DMS153 (cell line): ENCODE data around the gene TEX53.

ENCODE experiments used
- DNase-seq: peaks from one replicate; lab custom pipeline; 2025; lab: John Stamatoyannopoulos, UW

The TEX53 gene

GRCh38 chr9:114657705-114658104 is at the start of gene TEX53:
TEX53 (minus strand) TSS chr9:114657805; CDS start chr9:114657774, 31 bp downstream.
- DNase-seq, result no peak

- DNase-seq, result no peak
Observed at GRCh38 chr9:114706711-114707110, 49.1 kb upstream of the TEX53 start.

- no peak for DNase-seq
Observed at GRCh38 chr9:114701988-114702387, 44.4 kb upstream of the TEX53 start.

GRCh38 chr9:114697951-114698351 is 40.3 kb upstream of the TEX53 start:
- DNase-seq, result no peak

- DNase-seq, result no peak
Observed at GRCh38 chr9:114696814-114697544, 39.4 kb upstream of the TEX53 start.

GRCh38 chr9:114695948-114696347 is 38.3 kb upstream of the TEX53 start:
- no peak for DNase-seq

GRCh38 chr9:114694719-114695269 is 37.2 kb upstream of the TEX53 start:
- DNase-seq, result no peak

- DNase-seq, result no peak
Observed at GRCh38 chr9:114694146-114694545, 36.5 kb upstream of the TEX53 start.

- no peak for DNase-seq
Observed at GRCh38 chr9:114693248-114693855, 35.7 kb upstream of the TEX53 start.

- DNase-seq, result no peak
Observed at GRCh38 chr9:114691956-114692295, 34.3 kb upstream of the TEX53 start.

- DNase-seq, result no peak
Observed at GRCh38 chr9:114691046-114691955, 33.7 kb upstream of the TEX53 start.

- no peak for DNase-seq
Observed at GRCh38 chr9:114690308-114690707, 32.7 kb upstream of the TEX53 start.

- no peak for DNase-seq
Observed at GRCh38 chr9:114689813-114690212, 32.2 kb upstream of the TEX53 start.

GRCh38 chr9:114688909-114689610 is 31.5 kb upstream of the TEX53 start:
- DNase-seq, result peak; percentile 16

GRCh38 chr9:114688379-114688778 is 30.8 kb upstream of the TEX53 start:
- DNase-seq, result no peak

GRCh38 chr9:114687034-114687433 is 29.4 kb upstream of the TEX53 start:
- DNase-seq, result no peak

GRCh38 chr9:114685951-114686350 is 28.3 kb upstream of the TEX53 start:
- no peak for DNase-seq

GRCh38 chr9:114684036-114684435 is 26.4 kb upstream of the TEX53 start:
- no peak for DNase-seq

- DNase-seq, result no peak
Observed at GRCh38 chr9:114682846-114683245, 25.2 kb upstream of the TEX53 start.

- peak; percentile 64 for DNase-seq
Observed at GRCh38 chr9:114681594-114682332, 24.2 kb upstream of the TEX53 start, which contains the start of gene TEX48. TEX48 (minus strand) TSS chr9:114682192; CDS start chr9:114671723, 10,469 bp downstream.
